C4-2B (cell line): Measurements from ENCODE around the gene COX4I2.

Source experiments
- H3K27ac ChIP-seq: fragments of 450-650 bp; 2 replicates; pipeline ENCODE4 v1.5.1; 2017
- CTCF ChIP-seq: fragments of 450-650 bp; conservative IDR thresholded peaks from 2 replicates; pipeline ENCODE4 v1.5.1; 2017; ENCODE audit warnings: mild to moderate bottlenecking
- ZFX ChIP-seq: fragments of 450-650 bp; IDR thresholded peaks from 2 replicates; pipeline ENCODE4 v1.6.1; 2017

COX4I2 gene

GRCh38 chr20:31678389-31679356 lies 41.0 kb downstream of the COX4I2 start:
- no peak for TF ChIP-seq CTCF
- TF ChIP-seq ZFX = no peak
- H3K27ac ChIP-seq = peak overlapping the region; percentile 87

- H3K27ac ChIP-seq = peak overlapping the region; percentile 87
- TF ChIP-seq CTCF (no peak), ZFX (no peak)
Observed at GRCh38 chr20:31679357-31680285, 41.9 kb downstream of the COX4I2 start.

- TF ChIP-seq CTCF = no peak
- TF ChIP-seq ZFX = no peak
- H3K27ac ChIP-seq = peak overlapping the region; percentile 87
Observed at GRCh38 chr20:31680286-31681127, 42.8 kb downstream of the COX4I2 start.

GRCh38 chr20:31681128-31681727 lies 43.5 kb downstream of the COX4I2 start:
- TF ChIP-seq ZFX = no peak
- no peak for TF ChIP-seq CTCF
- peak overlapping the region; percentile 87 for H3K27ac ChIP-seq

GRCh38 chr20:31681769-31682168 lies 44.1 kb downstream of the COX4I2 start:
- no peak for TF ChIP-seq ZFX
- TF ChIP-seq CTCF = no peak
- H3K27ac ChIP-seq = peak overlapping the region; percentile 87

GRCh38 chr20:31682352-31682751 lies 44.6 kb downstream of the COX4I2 start:
- TF ChIP-seq ZFX (no peak), CTCF (no peak)
- peak overlapping the region; percentile 87 for H3K27ac ChIP-seq
